SH-SY5Y (cell line): ENCODE results near the gene RSPH9.

Experiments used
- GATA2 ChIP-seq: IDR thresholded peaks from 2 replicates; pipeline ENCODE4 v1.6.1; 2011; ENCODE audit warnings: mild to moderate bottlenecking, low read depth, low read length
- GATA3 ChIP-seq: IDR thresholded peaks from 2 replicates; pipeline ENCODE4 v1.6.1; 2011; ENCODE audit warnings: low read depth, mild to moderate bottlenecking, low read length, moderate library complexity

RSPH9 gene

GRCh38 chr6:43644940-43645612 is at the start of gene RSPH9:
Gene RSPH9, plus strand, starts transcription at chr6:43645036. Its CDS starts 63 bp downstream, at chr6:43645099.
- no peak for TF ChIP-seq GATA3
- TF ChIP-seq GATA2 = no peak

GRCh38 chr6:43600595-43600994 is 44.2 kb upstream of the RSPH9 start:
- no peak for TF ChIP-seq GATA3

- no peak for TF ChIP-seq GATA3
- no peak for TF ChIP-seq GATA2
These were observed 40.7 kb upstream of the RSPH9 start for GRCh38 chr6:43604174-43604573.

- TF ChIP-seq GATA2 = no peak
These were observed 38.8 kb upstream of the RSPH9 start for GRCh38 chr6:43606019-43606418.

GRCh38 chr6:43608310-43608763 is 36.5 kb upstream of the RSPH9 start:
- TF ChIP-seq GATA3 (no peak), GATA2 (no peak)

- no peak for TF ChIP-seq GATA2
- no peak for TF ChIP-seq GATA3
These were observed 36.0 kb upstream of the RSPH9 start for GRCh38 chr6:43608807-43609206.

- TF ChIP-seq GATA2 (no peak), GATA3 (no peak)
These were observed 35.4 kb upstream of the RSPH9 start for GRCh38 chr6:43609402-43609801.

- TF ChIP-seq GATA3 = no peak
These were observed 34.4 kb upstream of the RSPH9 start for GRCh38 chr6:43610431-43610830.

- TF ChIP-seq GATA2 (no peak), GATA3 (no peak)
These were observed 31.0 kb upstream of the RSPH9 start for GRCh38 chr6:43613721-43614395.

- TF ChIP-seq GATA3 (no peak), GATA2 (no peak)
These were observed 30.5 kb upstream of the RSPH9 start for GRCh38 chr6:43614396-43614730.

- TF ChIP-seq GATA3 (no peak), GATA2 (no peak)
These were observed 27.9 kb upstream of the RSPH9 start for GRCh38 chr6:43616725-43617472.

GRCh38 chr6:43621078-43621835 is 23.6 kb upstream of the RSPH9 start:
- no peak for TF ChIP-seq GATA2
- TF ChIP-seq GATA3 = no peak

- TF ChIP-seq GATA3 (no peak), GATA2 (no peak)
These were observed 23.0 kb upstream of the RSPH9 start for GRCh38 chr6:43621836-43622180.

GRCh38 chr6:43622541-43622940 is 22.3 kb upstream of the RSPH9 start:
- TF ChIP-seq GATA3 (no peak), GATA2 (no peak)
